ENCODE measurements around the gene SH3D21.
A peak's percentile ranks its signal among the peaks of the same experiment; 100 is the strongest.

The SH3D21 gene

DNA sequence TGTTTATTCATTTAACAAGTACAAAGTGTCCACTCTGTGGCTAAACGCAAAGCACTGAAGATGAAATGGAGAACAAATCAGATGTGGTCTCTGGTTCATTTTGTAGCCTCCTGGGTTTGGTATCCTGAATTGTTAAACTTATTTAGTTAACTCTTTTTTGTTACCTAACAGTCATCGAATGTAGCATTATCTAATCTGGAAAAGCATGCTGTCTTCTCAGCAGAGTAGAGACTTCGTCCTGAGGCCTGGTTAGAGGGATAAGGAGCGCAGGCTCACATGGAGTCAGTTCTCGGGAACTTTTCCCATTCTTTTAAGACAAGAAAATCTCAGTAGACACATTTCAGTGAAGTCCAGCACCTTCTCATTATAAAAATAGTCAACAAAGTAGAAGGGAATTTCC is 33.1 kb upstream of the SH3D21 start:
- DNase-seq = no peak
- H3K9me3 ChIP-seq (ENCODE audit: control extremely low read depth in 1 of 5, control insufficient read depth in 4 of 5, insufficient read depth in 2 of 5, low read depth in 1 of 5, low read length in 4 of 5) = no peaks in the 10 kb centered on the region
- WGBS (ENCODE audit: insufficient coverage) = 85% methylated on average over 5 of the region's 5 CpGs
- H3K27ac ChIP-seq (ENCODE audit: insufficient read depth in 1 of 2, low read depth in 1 of 2, low read length in 2 of 2, poor library complexity in 1 of 2, severe bottlenecking in 2 of 2) = peak overlapping the region in 1 of 2 experiments; percentile 27
- H3K36me3 ChIP-seq (ENCODE audit: control insufficient read depth in 4 of 4, insufficient read depth in 4 of 4, low read length in 3 of 4) = peaks cover 4 to 37% (median 27%) of the 10 kb centered on the region in 4 experiments
- ChIA-PET POLR2A (no interaction called here), CTCF (interaction anchor here (1.2 kb wide), 1 partner anchor 10 kb away, joined by 4 read pairs; no protein-coding TSS in a partner anchor)
- no peaks in the 10 kb centered on the region for H3K27me3 ChIP-seq (replicated peaks in 2 of 5; ENCODE audit: control insufficient read depth in 4 of 5, insufficient read depth in 5 of 5, low read length in 4 of 5)
- no peaks in the 10 kb centered on the region for H3K4me1 ChIP-seq (ENCODE audit: control extremely low read depth in 1 of 4, control insufficient read depth in 4 of 4, insufficient read depth in 4 of 4, low read length in 3 of 4)
- no peak overlapping the region for H3K4me3 ChIP-seq (ENCODE audit: control insufficient read depth in 1 of 7, extremely low read depth in 1 of 7, insufficient read depth in 4 of 7, low read depth in 2 of 7, low read length in 6 of 7)

DNA sequence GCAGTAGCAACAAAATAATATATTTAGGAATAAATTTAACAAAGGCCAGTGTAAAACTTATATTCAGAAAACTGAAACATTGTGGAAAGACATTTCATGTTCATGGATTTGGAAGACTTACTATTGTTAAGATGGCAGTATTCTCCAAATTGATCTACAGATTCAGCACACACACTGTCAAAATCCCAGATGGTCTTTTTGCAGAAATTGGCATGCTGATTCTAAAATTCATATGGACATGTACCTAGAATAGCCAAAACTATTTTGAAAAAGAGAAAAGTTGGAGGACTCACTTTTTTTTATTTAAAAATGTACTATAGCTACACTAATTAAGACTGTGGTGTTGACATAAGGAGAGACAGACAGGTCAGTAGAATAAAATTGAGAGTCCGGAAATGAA is 32.0 kb upstream of the SH3D21 start:
- WGBS (ENCODE audit: insufficient coverage) = no CpG with 5 or more reads among the region's 1 CpG
- no peaks in the 10 kb centered on the region for H3K4me1 ChIP-seq (ENCODE audit: control extremely low read depth in 1 of 4, control insufficient read depth in 4 of 4, insufficient read depth in 4 of 4, low read length in 3 of 4)
- ChIA-PET POLR2A (no interaction called here), CTCF (interaction anchor here (1.2 to 1.4 kb wide), 2 partner anchors 8 to 86 kb away, joined by 4 to 6 read pairs; no protein-coding TSS in a partner anchor)
- DNase-seq = no peak
- H3K27ac ChIP-seq (ENCODE audit: insufficient read depth in 1 of 2, low read depth in 1 of 2, low read length in 2 of 2, poor library complexity in 1 of 2, severe bottlenecking in 2 of 2) = no peak overlapping the region
- H3K27me3 ChIP-seq (replicated peaks in 2 of 5; ENCODE audit: control insufficient read depth in 4 of 5, insufficient read depth in 5 of 5, low read length in 4 of 5) = no peaks in the 10 kb centered on the region
- no peaks in the 10 kb centered on the region for H3K9me3 ChIP-seq (ENCODE audit: control extremely low read depth in 1 of 5, control insufficient read depth in 4 of 5, insufficient read depth in 2 of 5, low read depth in 1 of 5, low read length in 4 of 5)
- H3K36me3 ChIP-seq (ENCODE audit: control insufficient read depth in 4 of 4, insufficient read depth in 4 of 4, low read length in 3 of 4) = peaks cover 6 to 35% (median 22%) of the 10 kb centered on the region in 4 experiments
- no peak overlapping the region for H3K4me3 ChIP-seq (ENCODE audit: control insufficient read depth in 1 of 7, extremely low read depth in 1 of 7, insufficient read depth in 4 of 7, low read depth in 2 of 7, low read length in 6 of 7)

DNA sequence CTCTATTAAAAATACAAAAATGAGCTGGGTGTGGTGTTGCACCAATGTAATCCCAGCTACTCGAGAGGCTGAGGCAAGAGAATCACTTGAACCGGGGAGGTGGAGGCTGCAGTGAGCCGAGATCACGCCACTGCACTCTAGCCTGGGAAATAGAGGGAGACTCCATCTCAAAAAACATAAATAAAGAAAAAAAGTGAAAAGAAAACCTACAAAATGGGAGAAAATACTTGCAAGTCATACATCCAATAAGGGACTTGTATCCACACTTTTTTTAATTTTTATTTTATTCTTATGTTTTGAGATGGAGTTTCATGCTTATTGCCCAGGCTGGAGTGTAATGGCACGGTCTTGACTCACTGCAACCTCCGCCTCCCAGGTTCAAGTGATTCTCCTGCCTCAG is 29.5 kb upstream of the SH3D21 start:
- H3K4me3 ChIP-seq (ENCODE audit: control insufficient read depth in 1 of 7, extremely low read depth in 1 of 7, insufficient read depth in 4 of 7, low read depth in 2 of 7, low read length in 6 of 7) = no peak overlapping the region
- DNase-seq = no peak
- H3K27me3 ChIP-seq (replicated peaks in 2 of 5; ENCODE audit: control insufficient read depth in 4 of 5, insufficient read depth in 5 of 5, low read length in 4 of 5) = no peaks in the 10 kb centered on the region
- H3K9me3 ChIP-seq (ENCODE audit: control extremely low read depth in 1 of 5, control insufficient read depth in 4 of 5, insufficient read depth in 2 of 5, low read depth in 1 of 5, low read length in 4 of 5) = no peaks in the 10 kb centered on the region
- WGBS (ENCODE audit: insufficient coverage) = 100% methylated on average over 1 of the region's 6 CpGs
- ChIA-PET CTCF (no interaction called here), POLR2A (no interaction called here)
- no peak overlapping the region for H3K27ac ChIP-seq (ENCODE audit: insufficient read depth in 1 of 2, low read depth in 1 of 2, low read length in 2 of 2, poor library complexity in 1 of 2, severe bottlenecking in 2 of 2)
- peaks cover 6 to 23% (median 12%) of the 10 kb centered on the region in 4 experiments for H3K36me3 ChIP-seq (ENCODE audit: control insufficient read depth in 4 of 4, insufficient read depth in 4 of 4, low read length in 3 of 4)
- H3K4me1 ChIP-seq (ENCODE audit: control extremely low read depth in 1 of 4, control insufficient read depth in 4 of 4, insufficient read depth in 4 of 4, low read length in 3 of 4) = no peaks in the 10 kb centered on the region

DNA sequence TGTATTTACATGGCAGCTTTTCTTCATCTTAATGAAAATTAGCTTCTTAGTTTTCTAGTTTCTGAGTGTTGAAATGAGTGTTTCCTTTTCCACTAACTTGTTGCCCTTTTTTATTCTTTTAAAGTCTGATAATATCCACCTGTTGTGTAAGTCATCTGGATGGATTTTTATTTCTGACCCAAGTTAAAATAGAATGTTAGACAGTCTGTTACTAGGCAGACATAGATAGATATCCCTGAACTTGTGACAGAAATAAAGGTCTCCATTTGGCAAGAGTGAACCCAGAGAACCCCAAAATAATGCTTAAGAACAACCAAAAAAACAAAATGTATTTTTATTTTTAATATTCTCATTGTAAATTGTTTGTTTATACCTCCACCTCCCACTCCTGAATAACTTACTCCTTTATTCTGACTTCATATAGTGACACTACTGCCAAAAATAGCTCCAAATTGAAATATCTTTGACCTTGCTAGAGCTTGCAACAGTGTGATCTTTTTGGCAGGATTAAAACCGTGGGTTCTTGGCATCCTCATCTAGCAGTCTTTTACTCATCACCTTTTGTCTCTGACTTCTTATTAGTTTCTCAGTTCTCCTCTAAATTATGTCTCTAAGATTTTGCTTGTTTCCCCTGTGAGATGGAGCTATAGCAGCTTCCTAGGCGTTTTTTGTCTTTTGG is 26.9 kb upstream of the SH3D21 start:
- WGBS (ENCODE audit: insufficient coverage) = 91% methylated on average over 1 of the region's 2 CpGs
- Histone ChIP-seq H3K27me3 (replicated peaks in 2 of 5; ENCODE audit: control insufficient read depth in 4 of 5, insufficient read depth in 5 of 5, low read length in 4 of 5) (no peaks in the 10 kb centered on the region), H3K9me3 (ENCODE audit: control extremely low read depth in 1 of 5, control insufficient read depth in 4 of 5, insufficient read depth in 2 of 5, low read depth in 1 of 5, low read length in 4 of 5) (no peaks in the 10 kb centered on the region), H3K36me3 (ENCODE audit: control insufficient read depth in 4 of 4, insufficient read depth in 4 of 4, low read length in 3 of 4) (peaks cover 8 to 27% (median 18%) of the 10 kb centered on the region in 4 experiments), H3K4me3 (ENCODE audit: control insufficient read depth in 1 of 7, extremely low read depth in 1 of 7, insufficient read depth in 4 of 7, low read depth in 2 of 7, low read length in 6 of 7) (no peak overlapping the region), H3K4me1 (ENCODE audit: control extremely low read depth in 1 of 4, control insufficient read depth in 4 of 4, insufficient read depth in 4 of 4, low read length in 3 of 4) (no peaks in the 10 kb centered on the region), H3K27ac (ENCODE audit: insufficient read depth in 1 of 2, low read depth in 1 of 2, low read length in 2 of 2, poor library complexity in 1 of 2, severe bottlenecking in 2 of 2) (peak overlapping the region in 1 of 2 experiments; percentile 43)
- CTCF ChIA-PET = interaction anchor here (0.9 to 4.7 kb wide), 4 partner anchors 54 to 178 kb away, joined by 3 to 22 read pairs (median 6); partner anchors contain the start of genes THRAP3 and TRAPPC3
- POLR2A ChIA-PET = no interaction called here
- DNase-seq = no peak

DNA sequence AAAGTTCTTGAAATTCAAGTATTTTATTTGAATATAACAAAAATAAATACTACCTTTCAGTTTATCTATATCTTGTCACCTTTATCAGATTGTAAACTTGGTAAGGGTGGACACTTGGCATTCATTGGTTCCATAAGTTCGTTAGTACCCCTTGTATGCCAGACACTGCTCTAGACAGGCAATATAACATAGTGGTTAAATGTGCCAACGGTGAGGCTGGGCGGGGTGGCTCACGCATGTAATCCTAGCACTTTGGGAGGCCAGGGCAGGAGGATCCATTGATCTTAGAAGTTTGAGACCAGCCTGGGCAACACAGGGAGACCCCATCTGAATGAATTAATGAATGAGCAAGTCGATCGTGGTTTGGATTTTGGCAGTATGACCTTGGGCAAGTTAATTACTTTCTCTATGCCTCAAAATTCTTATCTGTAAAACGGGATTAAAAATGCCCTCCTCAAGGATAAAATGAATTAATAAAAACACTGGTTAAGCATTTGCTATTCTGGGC is 26.3 kb upstream of the SH3D21 start:
- Histone ChIP-seq H3K4me1 (ENCODE audit: control extremely low read depth in 1 of 4, control insufficient read depth in 4 of 4, insufficient read depth in 4 of 4, low read length in 3 of 4) (no peaks in the 10 kb centered on the region), H3K36me3 (ENCODE audit: control insufficient read depth in 4 of 4, insufficient read depth in 4 of 4, low read length in 3 of 4) (peaks cover 10 to 31% (median 19%) of the 10 kb centered on the region in 4 experiments), H3K27ac (ENCODE audit: insufficient read depth in 1 of 2, low read depth in 1 of 2, low read length in 2 of 2, poor library complexity in 1 of 2, severe bottlenecking in 2 of 2) (peak overlapping the region in 1 of 2 experiments; percentile 40), H3K9me3 (ENCODE audit: control extremely low read depth in 1 of 5, control insufficient read depth in 4 of 5, insufficient read depth in 2 of 5, low read depth in 1 of 5, low read length in 4 of 5) (no peaks in the 10 kb centered on the region), H3K27me3 (replicated peaks in 2 of 5; ENCODE audit: control insufficient read depth in 4 of 5, insufficient read depth in 5 of 5, low read length in 4 of 5) (no peaks in the 10 kb centered on the region), H3K4me3 (ENCODE audit: control insufficient read depth in 1 of 7, extremely low read depth in 1 of 7, insufficient read depth in 4 of 7, low read depth in 2 of 7, low read length in 6 of 7) (no peak overlapping the region)
- no peak for DNase-seq
- POLR2A ChIA-PET = interaction anchor here (1.2 kb wide), 1 partner anchor 123 kb away, joined by 3 read pairs; no protein-coding TSS in a partner anchor
- 94% methylated on average over 7 of the region's 7 CpGs for WGBS (ENCODE audit: insufficient coverage)
- CTCF ChIA-PET = interaction anchor here (0.9 to 4.7 kb wide), 4 partner anchors 21 to 178 kb away, joined by 3 to 22 read pairs (median 6); partner anchors contain the start of gene TRAPPC3

DNA sequence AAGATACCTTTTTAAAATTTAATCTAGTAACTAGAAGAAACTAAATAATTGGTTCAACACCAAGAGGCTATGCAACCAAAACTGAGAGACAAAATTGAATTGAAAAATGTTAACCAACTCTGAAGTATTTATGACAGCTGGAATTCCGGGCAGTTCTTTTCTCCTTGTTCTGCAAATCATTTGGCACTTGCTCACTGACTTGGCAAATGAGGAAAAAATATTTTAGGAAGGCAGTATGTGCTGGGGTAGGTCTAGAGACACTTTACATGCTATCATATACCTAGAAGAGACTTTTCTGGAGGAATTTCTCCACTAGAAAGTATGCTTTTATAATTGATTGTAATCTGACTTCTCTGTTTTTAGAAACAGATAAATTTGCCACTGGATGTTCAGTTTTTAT is 22.1 kb upstream of the SH3D21 start:
- Histone ChIP-seq H3K27ac (ENCODE audit: insufficient read depth in 1 of 2, low read depth in 1 of 2, low read length in 2 of 2, poor library complexity in 1 of 2, severe bottlenecking in 2 of 2) (peak overlapping the region in 1 of 2 experiments; percentile 15), H3K27me3 (replicated peaks in 2 of 5; ENCODE audit: control insufficient read depth in 4 of 5, insufficient read depth in 5 of 5, low read length in 4 of 5) (no peaks in the 10 kb centered on the region), H3K36me3 (ENCODE audit: control insufficient read depth in 4 of 4, insufficient read depth in 4 of 4, low read length in 3 of 4) (peaks cover 15 to 61% (median 35%) of the 10 kb centered on the region in 4 experiments), H3K4me3 (ENCODE audit: control insufficient read depth in 1 of 7, extremely low read depth in 1 of 7, insufficient read depth in 4 of 7, low read depth in 2 of 7, low read length in 6 of 7) (no peak overlapping the region), H3K9me3 (ENCODE audit: control extremely low read depth in 1 of 5, control insufficient read depth in 4 of 5, insufficient read depth in 2 of 5, low read depth in 1 of 5, low read length in 4 of 5) (no peaks in the 10 kb centered on the region), H3K4me1 (ENCODE audit: control extremely low read depth in 1 of 4, control insufficient read depth in 4 of 4, insufficient read depth in 4 of 4, low read length in 3 of 4) (peaks cover 0 to 2% (median 0%) of the 10 kb centered on the region in 4 experiments)
- CTCF ChIA-PET = interaction anchor here (0.9 to 2.6 kb wide), 5 partner anchors 9 to 135 kb away, joined by 3 to 9 read pairs (median 3); partner anchors contain the start of genes THRAP3 and TRAPPC3
- POLR2A ChIA-PET = no interaction called here
- DNase-seq = no peak
- no CpG with 5 or more reads among the region's 1 CpG for WGBS (ENCODE audit: insufficient coverage)

DNA sequence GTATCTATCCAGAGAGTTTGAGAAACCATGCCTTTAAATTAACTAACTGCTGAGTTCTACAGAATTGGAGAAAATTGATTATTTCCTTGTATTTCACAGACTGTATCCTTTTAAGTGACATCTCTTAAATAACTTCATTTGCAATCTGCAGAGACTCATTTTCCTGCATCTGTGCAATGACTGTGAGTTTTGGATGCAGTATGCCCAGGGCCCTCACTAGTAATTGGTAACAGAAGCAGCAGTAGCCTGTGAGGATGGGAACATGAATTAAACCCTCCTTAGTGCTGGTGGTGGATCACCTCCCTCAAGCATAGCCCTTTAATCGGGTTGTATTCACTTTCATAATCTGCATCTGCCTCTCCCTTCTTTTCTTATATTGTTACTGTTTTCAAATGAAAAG is 21.7 kb upstream of the SH3D21 start:
- Histone ChIP-seq H3K4me3 (ENCODE audit: control insufficient read depth in 1 of 7, extremely low read depth in 1 of 7, insufficient read depth in 4 of 7, low read depth in 2 of 7, low read length in 6 of 7) (no peak overlapping the region), H3K36me3 (ENCODE audit: control insufficient read depth in 4 of 4, insufficient read depth in 4 of 4, low read length in 3 of 4) (peaks cover 18 to 66% (median 40%) of the 10 kb centered on the region in 4 experiments), H3K9me3 (ENCODE audit: control extremely low read depth in 1 of 5, control insufficient read depth in 4 of 5, insufficient read depth in 2 of 5, low read depth in 1 of 5, low read length in 4 of 5) (no peaks in the 10 kb centered on the region), H3K4me1 (ENCODE audit: control extremely low read depth in 1 of 4, control insufficient read depth in 4 of 4, insufficient read depth in 4 of 4, low read length in 3 of 4) (peaks cover 0 to 2% (median 0%) of the 10 kb centered on the region in 4 experiments), H3K27ac (ENCODE audit: insufficient read depth in 1 of 2, low read depth in 1 of 2, low read length in 2 of 2, poor library complexity in 1 of 2, severe bottlenecking in 2 of 2) (peak overlapping the region in 1 of 2 experiments; percentile 15), H3K27me3 (replicated peaks in 2 of 5; ENCODE audit: control insufficient read depth in 4 of 5, insufficient read depth in 5 of 5, low read length in 4 of 5) (no peaks in the 10 kb centered on the region)
- ChIA-PET CTCF (interaction anchor here (0.9 to 3.1 kb wide), 7 partner anchors 19 to 150 kb away, joined by 3 to 21 read pairs (median 5); partner anchors contain the start of gene TRAPPC3), POLR2A (no interaction called here)
- no peak for DNase-seq
- WGBS (ENCODE audit: insufficient coverage) = no CpG with 5 or more reads among the region's 1 CpG
